GM15510 (cell line): Measurements from ENCODE around the gene LYSMD1.

Source experiments
- POLR2A ChIP-seq: IDR thresholded peaks from 3 replicates; pipeline ENCODE4 v1.6.1; 2011; ENCODE audit warnings: borderline replicate concordance; ENCODE audit not compliant: insufficient read length; ENCODE audit errors: extremely low read depth

The LYSMD1 gene, protein sequence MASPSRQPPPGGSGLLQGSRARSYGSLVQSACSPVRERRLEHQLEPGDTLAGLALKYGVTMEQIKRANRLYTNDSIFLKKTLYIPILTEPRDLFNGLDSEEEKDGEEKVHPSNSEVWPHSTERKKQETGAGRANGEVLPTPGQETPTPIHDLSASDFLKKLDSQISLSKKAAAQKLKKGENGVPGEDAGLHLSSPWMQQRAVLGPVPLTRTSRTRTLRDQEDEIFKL

GRCh38 chr1:151165738-151166504 lies at the start of gene LYSMD1, which contains the start of gene SCNM1:
Gene LYSMD1, minus strand, starts transcription at chr1:151165902. Its CDS starts 644 bp downstream, at chr1:151165258.
Gene SCNM1, plus strand, starts transcription at chr1:151166144. Its CDS starts 9 bp downstream, at chr1:151166153.
- TF ChIP-seq POLR2A: peak; percentile 59

DNA sequence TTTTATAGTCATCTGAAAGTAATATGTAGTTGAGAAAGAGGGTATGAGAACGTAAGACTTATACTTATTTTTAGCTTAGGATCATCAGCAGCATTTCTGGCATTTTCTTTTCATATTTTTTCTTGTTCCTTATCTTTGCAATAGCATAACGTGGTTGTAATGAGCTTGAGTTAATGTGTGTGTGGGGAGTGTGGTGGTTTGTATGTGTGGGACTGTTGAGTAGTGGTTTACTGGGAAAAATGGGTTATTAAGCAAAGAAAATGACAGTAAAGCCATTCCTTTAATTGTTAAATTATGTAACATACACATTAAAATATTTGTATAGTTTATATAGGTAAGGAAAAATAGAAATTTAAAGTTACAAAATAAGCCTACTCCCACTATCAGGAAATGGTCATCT lies 47.9 kb upstream of the LYSMD1 start:
- no peak for TF ChIP-seq POLR2A

GRCh38 chr1:151211972-151212705 lies 46.4 kb upstream of the LYSMD1 start:
- no peak for TF ChIP-seq POLR2A

GRCh38 chr1:151210830-151211229 lies 45.1 kb upstream of the LYSMD1 start:
- no peak for TF ChIP-seq POLR2A

GRCh38 chr1:151199873-151200581 lies 34.3 kb upstream of the LYSMD1 start:
- TF ChIP-seq POLR2A: no peak

DNA sequence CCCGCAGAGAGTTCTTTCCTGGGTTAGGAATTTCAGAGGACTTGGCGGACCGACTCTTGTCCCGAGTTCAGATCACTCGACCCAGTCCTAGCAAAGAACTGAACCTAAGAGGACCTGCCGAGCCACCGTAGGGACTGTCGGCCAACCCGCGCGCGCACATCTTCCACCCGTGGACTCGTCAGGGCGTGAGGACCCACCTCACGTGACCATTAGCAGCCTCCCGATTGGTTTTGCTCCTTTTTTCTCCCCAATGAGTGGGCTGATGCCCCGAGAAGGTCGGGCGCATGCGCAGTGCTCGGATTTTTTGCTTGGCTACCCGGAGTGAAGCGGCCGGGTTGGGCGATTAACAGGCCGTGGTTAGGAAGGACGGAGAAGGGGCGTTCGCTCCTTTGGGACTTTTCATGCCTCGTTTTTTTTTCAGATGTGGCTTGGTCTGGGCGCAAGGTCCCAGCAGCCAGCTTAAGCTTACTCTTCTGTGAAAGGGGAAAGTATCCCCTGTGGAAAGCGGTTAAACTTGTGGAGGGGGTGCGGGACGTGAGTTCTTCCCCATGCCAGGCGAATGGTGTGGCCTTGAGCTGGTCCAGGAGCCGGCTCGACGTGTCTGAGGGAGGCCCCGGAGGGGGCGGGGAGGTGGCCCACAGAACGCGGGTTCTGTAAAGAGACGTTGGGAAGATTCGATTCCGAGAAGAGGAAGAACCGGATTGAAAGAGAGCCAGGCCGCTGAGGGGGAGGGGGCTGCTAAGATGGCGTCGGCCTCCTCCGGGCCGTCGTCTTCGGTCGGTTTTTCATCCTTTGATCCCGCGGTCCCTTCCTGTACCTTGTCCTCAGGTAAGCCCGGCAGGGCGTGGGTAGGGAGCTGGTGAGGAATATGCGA lies 32.8 kb upstream of the LYSMD1 start, which contains the start of gene PIP5K1A:
Gene PIP5K1A, plus strand, starts transcription at position 299 of the 874 bp plus-strand sequence. Its CDS starts 445 bp downstream, at position 744.
- peak; percentile 72 for TF ChIP-seq POLR2A

- no peak for TF ChIP-seq POLR2A
These were observed 32.2 kb upstream of the LYSMD1 start for GRCh38 chr1:151197863-151198253.

GRCh38 chr1:151196292-151196800 lies 30.6 kb upstream of the LYSMD1 start:
- TF ChIP-seq POLR2A: no peak

DNA sequence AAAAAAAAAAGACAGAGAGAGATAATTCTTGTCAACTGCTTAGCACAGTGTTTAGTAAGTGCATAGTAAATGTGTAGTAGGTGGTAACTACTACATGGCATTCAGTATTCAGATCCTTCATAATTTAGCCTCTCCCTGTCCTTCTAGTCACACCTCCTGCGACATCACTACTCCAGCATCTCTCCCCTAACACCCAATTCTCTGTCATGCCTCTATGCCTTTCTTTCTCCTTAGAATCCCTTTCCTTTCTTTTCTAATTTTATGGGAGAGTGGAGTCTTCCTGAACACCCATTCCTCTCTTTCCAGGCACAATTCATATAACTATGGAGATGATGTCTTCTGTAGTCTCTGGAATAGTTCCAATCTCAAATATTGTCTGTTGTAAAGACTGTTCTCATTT lies 28.2 kb upstream of the LYSMD1 start:
- TF ChIP-seq POLR2A: no peak

DNA sequence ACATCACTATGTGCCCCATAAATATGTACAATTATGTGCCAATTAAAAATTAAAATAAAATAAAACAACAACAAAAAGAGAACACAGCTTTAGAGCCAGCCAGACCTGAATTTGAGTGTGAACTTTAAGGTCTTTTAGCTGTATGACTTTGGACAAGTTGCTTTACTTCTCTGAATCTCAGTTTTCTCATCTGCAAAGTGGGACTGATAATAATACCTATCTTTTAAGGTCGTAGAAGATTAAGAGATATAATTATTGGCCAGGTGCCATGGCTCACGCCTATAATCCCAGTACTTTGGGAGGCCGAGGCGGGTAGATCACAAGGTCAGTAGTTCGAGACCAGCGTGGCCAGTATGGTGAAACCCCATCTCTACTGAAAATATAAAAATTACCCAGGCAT lies 27.6 kb upstream of the LYSMD1 start:
- no peak for TF ChIP-seq POLR2A

DNA sequence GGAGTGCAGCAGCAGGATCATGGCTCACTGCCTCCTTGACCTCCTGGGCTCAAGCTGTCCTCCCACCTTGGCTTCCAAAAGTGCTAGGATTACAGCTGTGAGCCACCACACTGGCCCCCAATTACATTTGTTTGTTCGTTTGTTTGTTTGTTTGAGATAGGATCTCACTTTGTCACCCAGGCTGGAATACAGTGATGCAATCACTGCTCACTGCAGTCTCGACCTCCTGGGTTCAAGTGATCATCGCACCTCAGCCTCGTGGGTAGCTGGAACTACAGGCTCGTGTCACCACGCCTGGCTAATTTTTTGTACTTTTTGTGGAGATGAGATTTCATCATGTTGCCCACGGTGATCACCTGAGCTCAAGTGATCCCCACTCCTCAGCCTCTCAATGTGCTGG lies 26.3 kb upstream of the LYSMD1 start:
- no peak for TF ChIP-seq POLR2A

DNA sequence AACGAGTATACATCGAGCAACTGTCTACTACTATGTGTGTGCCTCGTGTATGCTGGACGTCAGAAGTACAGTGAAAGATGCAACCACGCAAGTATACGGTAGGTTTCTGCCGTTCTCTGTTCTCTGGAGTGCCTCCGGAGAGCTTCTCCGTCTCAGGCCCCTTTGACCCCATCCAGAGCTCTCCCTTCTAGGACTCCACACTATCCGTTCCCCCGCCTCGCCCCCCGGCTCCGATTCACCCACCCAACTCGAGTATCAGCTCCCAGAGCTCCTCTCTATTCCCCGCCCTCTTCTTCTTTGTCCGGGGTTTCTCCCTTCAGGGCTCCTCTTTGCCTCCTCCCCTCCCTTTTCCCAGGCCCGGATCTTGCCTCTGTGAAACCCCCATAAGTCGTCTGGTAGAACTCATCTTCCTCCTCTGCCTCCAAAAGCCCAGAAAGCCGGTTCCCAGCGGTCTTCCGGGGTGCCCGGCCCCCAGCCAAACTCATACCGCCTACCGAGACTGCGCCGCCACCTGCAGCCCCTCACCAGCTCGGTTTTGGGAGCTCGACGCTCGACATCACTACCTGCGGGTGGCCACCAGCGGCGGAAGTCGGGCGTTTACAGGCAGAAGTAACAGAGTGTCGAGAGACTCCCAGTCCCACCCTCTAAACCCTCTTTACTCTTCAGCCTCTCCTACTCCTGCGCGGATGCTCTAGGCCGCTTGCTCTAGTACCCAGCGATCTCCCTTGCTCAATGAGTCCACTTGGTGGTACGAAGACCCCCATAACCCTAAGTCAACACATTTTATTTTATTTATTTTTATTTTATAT lies 24.1 kb upstream of the LYSMD1 start, which contains the start of gene VPS72:
Gene VPS72, minus strand, starts transcription at position 561 of the 809 bp plus-strand sequence. Its CDS starts 76 bp downstream, at position 485.
- peak; percentile 89 for TF ChIP-seq POLR2A
